K562 (cell line): Measurements from ENCODE around the gene PPP2R3B. TPM values are rescaled to one million over a fixed set of nuclear protein-coding genes. Genes with fewer than 3 reads are reported as not detected.

Experiments used
- ATAC-seq: fragments of 200-7000 bp; cut with Tn5 transposase; 3 replicates; pipeline ENCODE4 v1.9.1; 2020; ENCODE audit warnings: moderate library complexity
- BruUV-seq: library from RNA; stranded (reverse); fragments of 400-500 nt; replicated peaks from 2 replicates; lab custom pipeline; 2021; lab: Mats Ljungman, UMichigan
- CTCF ChIA-PET: fragments of 300-600 bp; formaldehyde crosslinking; extraction: SDS; loops from one replicate; lab custom pipeline; 2021; ENCODE audit warnings: low intra/inter-chr PET ratio; lab: Yijun Ruan, JAX
- POLR2A ChIA-PET: fragments of 300-600, 350-650 bp; sonication (Branson Sonifier 250); formaldehyde crosslinking; extraction: SDS; loops from one replicate; lab custom pipeline; 2021; ENCODE audit warnings: antibody characterized with exemption, inconsistent platforms; lab: Yijun Ruan, JAX
- DNase-seq, 4 experiments: peaks; one replicate each; pipeline versions ENCODE4 v3.0.0 to v3.0.0-alpha.2; 2011 to 2018; ENCODE audit warnings: low spot score in 3 of 4, mixed read lengths in 3 of 4; ENCODE audit errors: extremely low read depth in 1 of 4
- FAIRE-seq: peaks from 2 replicates; lab custom pipeline; 2011; peaks lifted over from hg19 to GRCh38; lab: Jason Lieb, UNC
- H2AFZ ChIP-seq: 2 replicates; pipeline ENCODE4 v1.6.0; 2011; ENCODE audit warnings: low read depth, low read length, control low read depth, inconsistent platforms
- H3K27ac ChIP-seq: fragments of 200-600 bp; 3 replicates; pipeline ENCODE4 v1.8.0; 2011; ENCODE audit warnings: low read depth, mild to moderate bottlenecking, control low read depth, inconsistent platforms, low read length, moderate library complexity, mixed read lengths; ENCODE audit errors: extremely low read depth
- H3K27me3 ChIP-seq, 2 experiments: fragments of 300-600 bp in 1 of 2; 2 replicates in 1 of 2; 3 replicates in 1 of 2; pipeline versions ENCODE4 v1.6.0 to v1.8.0; 2011; ENCODE audit warnings: inconsistent platforms in 2 of 2, low read length in 2 of 2, mild to moderate bottlenecking in 1 of 2, mixed read lengths in 1 of 2, moderate library complexity in 1 of 2; ENCODE audit not compliant: control insufficient read depth in 2 of 2, insufficient read depth in 2 of 2
- H3K36me3 ChIP-seq: fragments of 300-600 bp; 3 replicates; pipeline ENCODE4 v1.8.0; 2011; ENCODE audit warnings: mild to moderate bottlenecking, low read length, inconsistent platforms; ENCODE audit not compliant: control insufficient read depth, insufficient read depth
- H3K4me1 ChIP-seq, 2 experiments: fragments of 200-600 bp in 1 of 2; replicated peaks in 1 of 2; 2 replicates in 1 of 2; 3 replicates in 1 of 2; pipeline versions ENCODE4 v1.5.1 to v1.8.0; 2011; ENCODE audit warnings: inconsistent platforms in 2 of 2, low read length in 2 of 2, mild to moderate bottlenecking in 1 of 2, mixed read lengths in 1 of 2, moderate library complexity in 1 of 2; ENCODE audit not compliant: control insufficient read depth in 2 of 2, insufficient read depth in 2 of 2
- H3K4me2 ChIP-seq: 2 replicates; pipeline ENCODE4 v1.6.1; 2011; ENCODE audit warnings: low read length, control low read depth, inconsistent platforms, mixed read lengths; ENCODE audit not compliant: insufficient read depth
- H3K4me3 ChIP-seq: fragments of 200-600 bp; sonication (generic), shearing (Covaris generic); 2 replicates; pipeline ENCODE4 v1.5.1; 2016; ENCODE audit warnings: control low read depth, inconsistent platforms
- H3K79me2 ChIP-seq: fragments of 200-600 bp; 3 replicates; pipeline ENCODE4 v1.8.0; 2011; ENCODE audit warnings: low read length, inconsistent platforms; ENCODE audit not compliant: control insufficient read depth, insufficient read depth
- H3K9ac ChIP-seq, 2 experiments: 2 replicates each; pipeline versions ENCODE4 v1.6.0 to v1.6.1; 2011; ENCODE audit warnings: low read depth in 2 of 2, low read length in 2 of 2, control low read depth in 1 of 2, inconsistent platforms in 1 of 2, mild to moderate bottlenecking in 1 of 2, mixed read lengths in 1 of 2; ENCODE audit not compliant: insufficient read depth in 1 of 2
- H3K9me1 ChIP-seq: one replicate; pipeline ENCODE4 v1.6.0; 2011; ENCODE audit warnings: inconsistent platforms, mild to moderate bottlenecking, low read length, moderate library complexity; ENCODE audit not compliant: control insufficient read depth, insufficient read depth
- H3K9me3 ChIP-seq: replicated peaks from 2 replicates; pipeline ENCODE4 v1.5.1; 2011; ENCODE audit warnings: low read depth, low read length, inconsistent platforms; ENCODE audit not compliant: control insufficient read depth, insufficient read depth
- H4K20me1 ChIP-seq: replicated peaks from 2 replicates; pipeline ENCODE4 v1.6.1; 2011; ENCODE audit warnings: low read length, inconsistent platforms, mixed read lengths; ENCODE audit not compliant: control insufficient read depth, insufficient read depth
- POLR2AphosphoS2 ChIP-seq: IDR thresholded peaks from 2 replicates; pipeline ENCODE4 v1.6.1; 2012; ENCODE audit warnings: low read length, improper control_type of control experiment
- WGBS: fragments of 100-300 bp; shearing (Covaris generic); methylation state at CpG from one replicate; pipeline ENCODE4 v1.1.6; 2016; ENCODE audit warnings: low coverage, mixed read lengths; ENCODE audit not compliant: insufficient coverage; ENCODE audit errors: missing lambda C conversion rate; 5-methylcytosine and 5-hydroxymethylcytosine counted together
- in situ Hi-C: fragments of 300-500 bp; cut with MboI; formaldehyde crosslinking; loops from 4 replicates; pipeline ENCODE4 v1.15.0; 2018; ENCODE audit warnings: inconsistent platforms, mixed read lengths
- intact Hi-C: fragments of 100-400 bp; cut with micrococcal nuclease; formaldehyde crosslinking; loops from 2 replicates; pipeline ENCODE4 v1.14.2; 2022
- polyA plus RNA-seq, 8 experiments: library from polyadenylated mRNA; depleted of rRNA in 4 of 8; stranded (reverse) in 5 of 8; unstranded in 3 of 8; fragments of >200 nt; fragmentation: Nextera tagmentation in 2 of 8; fragmentation: Illumina TruSeq in 1 of 8; extraction: Ambion mirVana in 2 of 8; extraction: Trizol in 1 of 8; gene quantifications; 2 replicates each; pipeline versions ENCODE4 v1.2.1 to v1.2.3, GENCODE V29; 2011 to 2014; ENCODE audit warnings: inconsistent platforms in 1 of 8, missing spikeins in 1 of 8
- total RNA-seq, 7 experiments: library from RNA; depleted of rRNA in 6 of 7; stranded (reverse); fragments of >200 nt in 6 of 7; fragmentation: Illumina TruSeq in 2 of 7; extraction: Trizol in 2 of 7; gene quantifications; 2 replicates each; pipeline versions ENCODE4 v1.2.1 to v1.2.3, GENCODE V29; 2011 to 2021; ENCODE audit warnings: low replicate concordance in 1 of 7
- TF ChIP-seq, protein P1 (sequence below): sonication (generic); formaldehyde crosslinking; IDR thresholded peaks from 2 replicates; pipeline ENCODE4 v1.8.0; 2023; ENCODE audit warnings: missing genetic modification reagents, mild to moderate bottlenecking, borderline replicate concordance

The PPP2R3B gene
- total and polyA plus RNA-seq, 9 of the 15 experiments (the other 6 are each of a cell fraction or from before 2014, with no cell fraction given): 0.04 to 18.2 (median 8.2) TPM; not detected in 1

DNA sequence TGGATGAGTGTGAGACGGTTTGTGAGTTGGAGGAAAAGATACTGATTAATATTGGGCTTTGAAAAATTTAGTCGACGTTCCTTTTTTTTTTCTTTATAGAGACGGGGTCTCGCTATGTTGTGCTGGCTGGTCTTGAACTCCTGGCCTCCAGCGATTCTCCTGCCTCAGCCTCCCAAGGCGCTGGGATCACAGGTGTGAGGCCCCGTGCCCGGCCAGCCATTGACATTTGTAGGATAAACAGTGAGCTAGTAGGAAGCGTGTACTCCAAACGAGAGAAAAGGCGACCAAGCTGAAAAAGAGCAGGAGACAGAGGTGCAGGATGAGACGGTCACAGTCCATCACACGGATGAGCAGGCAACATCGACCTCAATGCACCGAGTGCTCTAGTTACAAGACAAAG, 19.4 kb downstream of the PPP2R3B start:
- Histone ChIP-seq H3K4me1 (peaks cover 3 to 36% of the 10 kb centered on the region in 2 experiments; a peak in 4 of 5 replicates), H3K9me3 (no peaks in the 10 kb centered on the region), H2AFZ (no peak overlapping the region), H3K27ac (no peak overlapping the region), H3K9ac (no peak overlapping the region), H3K27me3 (no peaks in the 10 kb centered on the region), H4K20me1 (no peaks in the 10 kb centered on the region), H3K36me3 (no peaks in the 10 kb centered on the region; the same call in 2 of the 3 replicates), H3K79me2 (no peaks in the 10 kb centered on the region; the same call in 2 of the 3 replicates), H3K9me1 (no peaks in the 10 kb centered on the region), H3K4me2 (no peak overlapping the region), H3K4me3 (no peak overlapping the region)
- no peak for ATAC-seq
- ChIA-PET POLR2A (no interaction called here), CTCF (no interaction called here)
- in situ Hi-C loops: no loop called here
- WGBS: 51% methylated on average over 10 of the region's 16 CpGs
- no peak for TF ChIP-seq POLR2AphosphoS2
- DNase-seq: no peak
- no peak for FAIRE-seq
- no TSS peak for BruUV-seq
- intact Hi-C loops: no loop called here

DNA sequence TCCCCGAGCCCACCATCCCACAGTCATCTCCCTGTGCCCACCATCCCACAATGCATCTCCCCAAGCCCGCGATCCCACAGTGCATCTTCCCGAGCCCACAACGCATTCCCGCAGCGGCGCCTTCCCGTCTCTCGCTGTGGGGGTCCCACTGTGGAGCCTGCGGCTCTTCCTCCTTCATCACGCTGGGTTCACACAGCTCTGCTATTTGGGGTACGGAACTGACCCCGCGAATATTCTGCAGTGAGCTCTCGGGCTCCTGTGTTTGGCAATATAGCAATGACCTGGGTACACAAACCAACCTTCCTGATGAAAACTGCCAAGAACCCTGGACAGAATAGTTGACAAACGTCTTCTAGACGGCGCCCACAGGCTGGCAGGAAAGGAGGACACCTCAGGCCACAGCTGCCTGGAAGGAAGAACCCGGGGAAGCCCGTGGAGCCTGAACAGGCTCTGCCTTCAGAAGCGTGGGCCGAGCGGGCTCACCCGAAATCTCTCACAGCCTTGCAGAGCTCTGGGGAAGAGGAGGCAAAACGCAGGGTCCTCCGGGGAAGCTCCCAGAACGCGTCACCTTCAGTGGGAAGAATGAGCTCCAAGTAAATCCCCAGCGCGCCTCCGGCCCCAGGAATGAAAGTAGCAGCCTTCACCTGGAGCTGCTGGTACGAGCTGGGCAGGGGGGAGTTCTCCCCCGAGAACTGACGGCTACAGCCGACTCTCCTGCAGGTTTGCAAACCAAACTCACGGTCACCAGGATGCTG, 22.9 kb downstream of the PPP2R3B start:
- Histone ChIP-seq H3K36me3 (no peaks in the 10 kb centered on the region; the same call in 2 of the 3 replicates), H3K9me3 (peaks cover 3% of the 10 kb centered on the region), H2AFZ (no peak overlapping the region), H3K79me2 (no peaks in the 10 kb centered on the region), H3K27me3 (no peaks in the 10 kb centered on the region), H3K4me3 (no peak overlapping the region), H3K4me2 (no peak overlapping the region), H3K9me1 (no peaks in the 10 kb centered on the region), H4K20me1 (no peaks in the 10 kb centered on the region), H3K4me1 (peaks cover 0 to 8% of the 10 kb centered on the region in 2 experiments; a peak in 1 of 5 replicates), H3K9ac (no peak overlapping the region), H3K27ac (no peak overlapping the region)
- BruUV-seq: no TSS peak
- in situ Hi-C loops: no loop called here
- FAIRE-seq: no peak
- ChIA-PET CTCF (no interaction called here), POLR2A (no interaction called here)
- 69% methylated on average over 21 of the region's 37 CpGs for WGBS
- no peak for ATAC-seq
- DNase-seq: no peak
- intact Hi-C loops: no loop called here
- TF ChIP-seq, protein P1, sequence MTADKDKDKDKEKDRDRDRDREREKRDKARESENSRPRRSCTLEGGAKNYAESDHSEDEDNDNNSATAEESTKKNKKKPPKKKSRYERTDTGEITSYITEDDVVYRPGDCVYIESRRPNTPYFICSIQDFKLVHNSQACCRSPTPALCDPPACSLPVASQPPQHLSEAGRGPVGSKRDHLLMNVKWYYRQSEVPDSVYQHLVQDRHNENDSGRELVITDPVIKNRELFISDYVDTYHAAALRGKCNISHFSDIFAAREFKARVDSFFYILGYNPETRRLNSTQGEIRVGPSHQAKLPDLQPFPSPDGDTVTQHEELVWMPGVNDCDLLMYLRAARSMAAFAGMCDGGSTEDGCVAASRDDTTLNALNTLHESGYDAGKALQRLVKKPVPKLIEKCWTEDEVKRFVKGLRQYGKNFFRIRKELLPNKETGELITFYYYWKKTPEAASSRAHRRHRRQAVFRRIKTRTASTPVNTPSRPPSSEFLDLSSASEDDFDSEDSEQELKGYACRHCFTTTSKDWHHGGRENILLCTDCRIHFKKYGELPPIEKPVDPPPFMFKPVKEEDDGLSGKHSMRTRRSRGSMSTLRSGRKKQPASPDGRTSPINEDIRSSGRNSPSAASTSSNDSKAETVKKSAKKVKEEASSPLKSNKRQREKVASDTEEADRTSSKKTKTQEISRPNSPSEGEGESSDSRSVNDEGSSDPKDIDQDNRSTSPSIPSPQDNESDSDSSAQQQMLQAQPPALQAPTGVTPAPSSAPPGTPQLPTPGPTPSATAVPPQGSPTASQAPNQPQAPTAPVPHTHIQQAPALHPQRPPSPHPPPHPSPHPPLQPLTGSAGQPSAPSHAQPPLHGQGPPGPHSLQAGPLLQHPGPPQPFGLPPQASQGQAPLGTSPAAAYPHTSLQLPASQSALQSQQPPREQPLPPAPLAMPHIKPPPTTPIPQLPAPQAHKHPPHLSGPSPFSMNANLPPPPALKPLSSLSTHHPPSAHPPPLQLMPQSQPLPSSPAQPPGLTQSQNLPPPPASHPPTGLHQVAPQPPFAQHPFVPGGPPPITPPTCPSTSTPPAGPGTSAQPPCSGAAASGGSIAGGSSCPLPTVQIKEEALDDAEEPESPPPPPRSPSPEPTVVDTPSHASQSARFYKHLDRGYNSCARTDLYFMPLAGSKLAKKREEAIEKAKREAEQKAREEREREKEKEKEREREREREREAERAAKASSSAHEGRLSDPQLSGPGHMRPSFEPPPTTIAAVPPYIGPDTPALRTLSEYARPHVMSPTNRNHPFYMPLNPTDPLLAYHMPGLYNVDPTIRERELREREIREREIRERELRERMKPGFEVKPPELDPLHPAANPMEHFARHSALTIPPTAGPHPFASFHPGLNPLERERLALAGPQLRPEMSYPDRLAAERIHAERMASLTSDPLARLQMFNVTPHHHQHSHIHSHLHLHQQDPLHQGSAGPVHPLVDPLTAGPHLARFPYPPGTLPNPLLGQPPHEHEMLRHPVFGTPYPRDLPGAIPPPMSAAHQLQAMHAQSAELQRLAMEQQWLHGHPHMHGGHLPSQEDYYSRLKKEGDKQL (CRISPR knock-in tag): no peak
